Measurements from ENCODE around the gene PLEKHM1. TPM values are rescaled to one million over a fixed set of nuclear protein-coding genes. Genes with fewer than 3 reads are reported as not detected.

Gene PLEKHM1
- total RNA-seq, 4 donors from 2014 or later = 45.4 to 130 (median 71.7) TPM

DNA sequence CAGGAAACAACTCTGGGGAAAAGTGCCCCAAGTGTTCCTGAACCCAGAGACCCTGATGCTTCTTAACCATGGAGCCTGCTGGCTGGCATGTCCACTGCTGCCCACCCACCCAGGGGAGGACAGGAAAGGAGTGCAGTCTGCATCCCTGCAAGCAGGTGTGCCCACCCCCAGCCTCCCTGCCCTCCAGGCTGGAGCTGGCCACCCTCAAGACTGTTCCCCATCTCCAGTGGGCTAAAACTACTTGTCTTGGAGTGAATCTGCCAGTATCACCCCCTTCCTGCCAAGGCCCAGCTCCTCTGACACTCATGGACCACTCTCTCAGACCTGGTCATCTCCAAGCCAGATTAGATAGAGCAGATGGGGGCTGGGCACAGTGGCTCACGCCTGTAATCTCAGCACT is 87.6 kb downstream of the PLEKHM1 start:
- peaks cover 0 to 79% (median 0%) of the 10 kb centered on the region in 3 donors for H3K36me3 ChIP-seq
- peak in 1 of 3 donors; percentile 43 for DNase-seq

DNA sequence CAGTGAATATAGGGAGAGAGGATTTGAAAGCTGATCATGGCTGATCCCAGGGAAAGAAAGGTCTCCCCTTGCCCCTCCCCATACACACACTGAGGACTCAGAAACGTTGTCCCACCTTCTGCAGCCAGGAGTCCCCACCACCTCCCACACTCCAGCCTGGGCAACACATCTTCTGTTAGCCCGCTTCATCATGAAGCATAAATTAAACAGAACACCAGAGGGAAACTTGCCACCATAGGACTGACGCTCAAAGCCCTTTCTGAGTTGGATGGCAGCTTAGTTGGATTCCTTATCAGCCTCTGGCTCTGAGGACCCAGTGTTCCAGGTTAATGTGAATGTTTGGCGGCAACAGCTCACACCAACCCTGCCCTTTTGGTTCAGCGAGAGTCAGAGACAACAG is 91.7 kb downstream of the PLEKHM1 start:
- Histone ChIP-seq H3K36me3 (peaks cover 0 to 95% (median 0%) of the 10 kb centered on the region in 3 donors), H3K27ac (no peak overlapping the region), H3K9me3 (no peaks in the 10 kb centered on the region), H3K4me3 (no peak overlapping the region), H3K27me3 (no peaks in the 10 kb centered on the region), H3K4me1 (no peaks in the 10 kb centered on the region)
- DNase-seq = peak in 1 of 3 donors; percentile 7
- TF ChIP-seq POLR2A (IDR thresholded peaks at IDR 0.05) = no peak
- TF ChIP-seq, protein P1, sequence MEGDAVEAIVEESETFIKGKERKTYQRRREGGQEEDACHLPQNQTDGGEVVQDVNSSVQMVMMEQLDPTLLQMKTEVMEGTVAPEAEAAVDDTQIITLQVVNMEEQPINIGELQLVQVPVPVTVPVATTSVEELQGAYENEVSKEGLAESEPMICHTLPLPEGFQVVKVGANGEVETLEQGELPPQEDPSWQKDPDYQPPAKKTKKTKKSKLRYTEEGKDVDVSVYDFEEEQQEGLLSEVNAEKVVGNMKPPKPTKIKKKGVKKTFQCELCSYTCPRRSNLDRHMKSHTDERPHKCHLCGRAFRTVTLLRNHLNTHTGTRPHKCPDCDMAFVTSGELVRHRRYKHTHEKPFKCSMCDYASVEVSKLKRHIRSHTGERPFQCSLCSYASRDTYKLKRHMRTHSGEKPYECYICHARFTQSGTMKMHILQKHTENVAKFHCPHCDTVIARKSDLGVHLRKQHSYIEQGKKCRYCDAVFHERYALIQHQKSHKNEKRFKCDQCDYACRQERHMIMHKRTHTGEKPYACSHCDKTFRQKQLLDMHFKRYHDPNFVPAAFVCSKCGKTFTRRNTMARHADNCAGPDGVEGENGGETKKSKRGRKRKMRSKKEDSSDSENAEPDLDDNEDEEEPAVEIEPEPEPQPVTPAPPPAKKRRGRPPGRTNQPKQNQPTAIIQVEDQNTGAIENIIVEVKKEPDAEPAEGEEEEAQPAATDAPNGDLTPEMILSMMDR (IDR thresholded peaks at IDR 0.05) = no peak

More for the DNA sequence above, 87.6 kb downstream of the PLEKHM1 start:
- Histone ChIP-seq H3K4me1 (peaks cover 9 to 20% (median 14%) of the 10 kb centered on the region in 4 donors), H3K27ac (no peak overlapping the region), H3K9me3 (no peaks in the 10 kb centered on the region), H3K27me3 (no peaks in the 10 kb centered on the region), H3K4me3 (no peak overlapping the region)
- TF ChIP-seq, protein P1 (IDR thresholded peaks at IDR 0.05) = no peak
- TF ChIP-seq POLR2A (IDR thresholded peaks at IDR 0.05) = no peak

DNA sequence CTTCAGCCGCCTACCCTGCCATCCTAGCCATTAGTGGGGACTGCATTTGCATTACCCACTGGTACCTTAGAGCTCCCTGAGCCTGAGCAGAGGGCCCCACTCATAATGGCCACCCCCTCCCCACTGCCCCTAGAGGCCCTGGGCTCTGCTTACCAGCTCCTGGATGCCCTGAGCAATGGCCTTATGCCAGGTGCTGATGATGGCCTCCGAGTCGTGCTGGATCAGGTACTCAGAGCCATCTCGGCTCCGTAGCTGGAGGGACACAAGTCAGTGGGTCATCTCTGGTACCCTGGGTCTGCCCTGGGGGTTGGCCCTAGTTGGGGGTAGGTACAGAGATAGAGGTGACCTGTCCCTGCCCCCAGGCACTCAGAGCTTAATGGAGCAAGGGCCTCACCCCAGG is 92.7 kb downstream of the PLEKHM1 start:
- DNase-seq = peak in 1 of 3 donors; percentile 34
- no peaks in the 10 kb centered on the region for H3K27me3 ChIP-seq
- no peaks in the 10 kb centered on the region for H3K4me1 ChIP-seq
- H3K27ac ChIP-seq = no peak overlapping the region
- TF ChIP-seq, protein P1 (IDR thresholded peaks at IDR 0.05) = no peak
- TF ChIP-seq POLR2A (IDR thresholded peaks at IDR 0.05) = no peak
- H3K9me3 ChIP-seq = no peaks in the 10 kb centered on the region
- peaks cover 0 to 85% (median 0%) of the 10 kb centered on the region in 3 donors for H3K36me3 ChIP-seq
- no peak overlapping the region for H3K4me3 ChIP-seq

DNA sequence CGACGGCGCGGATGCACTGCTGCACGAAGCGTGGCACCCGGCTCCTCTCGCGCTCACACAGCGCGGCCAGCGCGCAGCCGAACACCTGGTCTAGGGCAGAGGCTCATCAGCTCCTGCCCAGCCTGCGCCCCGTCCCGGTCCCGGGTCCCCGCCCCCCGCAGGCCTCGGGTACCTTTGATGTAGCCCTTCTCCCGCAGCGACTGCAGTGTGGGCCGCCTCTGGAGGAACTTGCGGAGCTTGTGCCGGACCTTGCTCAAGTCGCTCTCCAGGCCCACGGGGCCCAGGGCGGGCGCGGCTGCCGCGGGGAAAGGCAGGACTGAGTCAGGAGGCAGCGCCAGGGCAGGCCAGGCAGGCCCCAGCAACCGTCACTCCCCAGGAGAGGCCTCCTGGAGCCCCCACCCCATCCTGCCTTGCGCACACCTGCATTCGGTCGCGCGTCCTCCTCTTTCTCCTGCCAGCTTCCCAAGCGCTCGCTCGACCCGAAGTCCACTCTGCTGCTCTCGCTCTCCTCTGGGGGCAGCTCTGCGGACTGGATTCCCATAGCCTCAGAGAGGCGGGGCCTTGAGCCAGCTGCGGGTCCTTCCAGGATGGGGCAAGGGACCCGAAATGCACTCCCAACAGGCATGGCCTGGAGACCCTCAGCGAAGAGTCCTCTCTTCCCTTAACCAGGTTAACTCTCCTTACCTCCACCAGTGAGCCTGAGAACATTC is 93.9 kb downstream of the PLEKHM1 start:
- H3K9me3 ChIP-seq = no peaks in the 10 kb centered on the region
- H3K36me3 ChIP-seq = peaks cover 0 to 73% (median 0%) of the 10 kb centered on the region in 3 donors
- peak in 1 of 3 donors; percentile 47 for DNase-seq
- no peaks in the 10 kb centered on the region for H3K4me1 ChIP-seq
- H3K27ac ChIP-seq = no peak overlapping the region
- no peak overlapping the region for H3K4me3 ChIP-seq
- no peaks in the 10 kb centered on the region for H3K27me3 ChIP-seq
- TF ChIP-seq, protein P1 (IDR thresholded peaks at IDR 0.05) = no peak
- no peak for TF ChIP-seq POLR2A (IDR thresholded peaks at IDR 0.05)

DNA sequence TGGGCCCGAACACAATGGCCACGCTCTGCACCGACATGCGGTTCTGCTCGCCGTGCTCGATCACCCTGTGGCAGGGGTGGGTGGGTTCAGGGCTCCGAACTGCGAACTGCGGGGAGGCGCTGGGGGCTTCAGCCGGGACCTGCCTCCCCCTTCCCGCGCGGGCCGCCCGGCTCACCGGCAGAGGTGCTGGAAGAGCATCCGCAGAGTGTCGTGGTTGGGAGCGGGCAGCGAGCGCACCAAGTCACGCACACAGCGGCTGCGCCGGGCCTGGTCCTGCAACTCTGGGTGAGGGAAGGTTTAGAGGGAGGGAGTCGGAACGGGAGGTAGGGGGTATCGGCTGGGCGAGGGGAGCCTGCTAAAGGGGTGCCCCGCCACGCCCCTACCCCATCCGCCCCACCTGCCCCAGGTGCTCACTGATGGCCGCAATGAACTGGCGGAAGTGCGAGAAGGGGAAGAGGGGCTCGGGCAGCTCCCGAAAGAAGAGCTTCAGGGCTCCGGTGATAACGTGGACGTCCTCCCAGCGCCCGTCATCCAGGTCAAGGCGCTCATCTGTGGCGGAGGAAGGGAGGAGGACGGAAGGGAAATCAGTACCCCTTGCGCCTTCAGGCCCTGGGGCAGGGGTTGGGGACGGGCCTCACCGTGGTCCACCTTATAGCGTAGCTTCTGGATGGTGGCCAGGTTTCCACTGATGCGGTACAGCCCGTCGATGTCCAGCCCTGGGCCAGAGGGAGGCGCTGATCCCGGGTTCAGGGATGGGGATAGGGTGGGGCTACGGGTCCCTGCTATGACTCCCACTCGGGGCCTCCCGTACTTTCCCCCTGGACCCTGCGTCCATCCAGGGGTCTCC is 94.7 kb downstream of the PLEKHM1 start:
- TF ChIP-seq, protein P1 (IDR thresholded peaks at IDR 0.05) = no peak
- TF ChIP-seq POLR2A (IDR thresholded peaks at IDR 0.05) = no peak

More for the DNA sequence above, 94.7 kb downstream of the PLEKHM1 start:
- Histone ChIP-seq H3K27ac (no peak overlapping the region), H3K36me3 (peaks cover 0 to 65% (median 0%) of the 10 kb centered on the region in 3 donors), H3K9me3 (no peaks in the 10 kb centered on the region), H3K4me3 (peak overlapping the region in 3 of 4 donors; percentile 0 to 20 (median 3)), H3K27me3 (no peaks in the 10 kb centered on the region), H3K4me1 (no peaks in the 10 kb centered on the region)
- peak in 1 of 3 donors; percentile 48 for DNase-seq

Measured in Peyer's patch (tissue), 4 donors.